ENCODE results near the gene ALKBH5. TPM values are rescaled to one million over a fixed set of nuclear protein-coding genes. Genes with fewer than 3 reads are reported as not detected.

Gene ALKBH5
- total and polyA plus RNA-seq, 2 experiments from 2014 or later = 32.2 to 117 TPM

- TF ChIP-seq ZNF462 (CRISPR knock-in tag; IDR thresholded peaks at IDR 0.05) = no peak
- peak; percentile 56 for TF ChIP-seq POLR2AphosphoS5 (IDR thresholded peaks at IDR 0.05; ENCODE audit: low read depth)
- peak; percentile 29; the same call in 1 of the 2 replicates for TF ChIP-seq ETS1 (IDR thresholded peaks at IDR 0.05)
- no peak for TF ChIP-seq ZNF114 (CRISPR knock-in tag; IDR thresholded peaks at IDR 0.05)
Observed at GRCh38 chr17:18224387-18225120, 40.9 kb downstream of the ALKBH5 start (continued).

GRCh38 chr17:18225121-18225641, 41.6 kb downstream of the ALKBH5 start, which contains the start of gene LLGL1:
Gene LLGL1 (plus strand): TSS chr17:18225635. CDS start chr17:18225683, 48 bp downstream.
- peak within 1 kb of the TSS; percentile 99 for H3K27ac ChIP-seq (ENCODE audit: low read depth)
- peak within 1 kb of the TSS; percentile 93 for H3K4me3 Mint-ChIP-seq
- H2AFZ ChIP-seq = peak within 1 kb of the TSS; percentile 67
- peaks cover 4% of the 10 kb centered on the region for H4K20me1 ChIP-seq (replicated peaks; ENCODE audit: insufficient read depth)
- H3K4me2 ChIP-seq = peak within 1 kb of the TSS; percentile 97
- H3K36me3 ChIP-seq (ENCODE audit: insufficient read depth) = no peaks in the 10 kb centered on the region
- H3K4me1 Mint-ChIP-seq = peaks cover 19% of the 10 kb centered on the region
- DNase-seq (ENCODE audit: low spot score) = peak; percentile 98
- H3K4me3 ChIP-seq = peak within 1 kb of the TSS; percentile 96
- peaks cover 41% of the 10 kb centered on the region for H3K79me2 ChIP-seq (replicated peaks; ENCODE audit: insufficient read depth)
- peaks cover 15% of the 10 kb centered on the region for H3K27me3 Mint-ChIP-seq (ENCODE audit: insufficient read depth, low read depth, poor library complexity)
- no peaks in the 10 kb centered on the region for H3K9me3 Mint-ChIP-seq
- peaks cover 16% of the 10 kb centered on the region for H3K4me1 ChIP-seq (ENCODE audit: insufficient read depth)
- H3F3A ChIP-seq (replicated peaks; ENCODE audit: low read depth) = 0 out of 2 replicates have a peak, but pooled peaks cover 3% of the 10 kb centered on the region
- H3K36me3 Mint-ChIP-seq (ENCODE audit: low read depth) = no peaks in the 10 kb centered on the region; the same call in 2 of the 3 replicates
- peak; percentile 75 for ATAC-seq
- H3K27ac Mint-ChIP-seq = peak within 1 kb of the TSS; percentile 100
- no peaks in the 10 kb centered on the region for H3K27me3 ChIP-seq (ENCODE audit: insufficient read depth)
- H3K9me2 ChIP-seq (ENCODE audit: insufficient read depth) = no peaks in the 10 kb centered on the region
- TF ChIP-seq NANOG (IDR thresholded peaks at IDR 0.05; ENCODE audit: borderline replicate concordance) = no peak
- TF ChIP-seq ZNF462 (CRISPR knock-in tag; IDR thresholded peaks at IDR 0.05) = no peak
- peak; percentile 62 for TF ChIP-seq ETS1 (IDR thresholded peaks at IDR 0.05)

All from GM23338 (cell line).